NCI-H226 (cell line): ENCODE measurements around the gene SLC12A7.

Source experiments
- DNase-seq: peaks from one replicate; pipeline ENCODE4 v3.0.0-alpha.2; 2015

The SLC12A7 gene

GRCh38 chr5:1058988-1059883 lies 52.6 kb downstream of the SLC12A7 start:
- no peak for DNase-seq

DNA sequence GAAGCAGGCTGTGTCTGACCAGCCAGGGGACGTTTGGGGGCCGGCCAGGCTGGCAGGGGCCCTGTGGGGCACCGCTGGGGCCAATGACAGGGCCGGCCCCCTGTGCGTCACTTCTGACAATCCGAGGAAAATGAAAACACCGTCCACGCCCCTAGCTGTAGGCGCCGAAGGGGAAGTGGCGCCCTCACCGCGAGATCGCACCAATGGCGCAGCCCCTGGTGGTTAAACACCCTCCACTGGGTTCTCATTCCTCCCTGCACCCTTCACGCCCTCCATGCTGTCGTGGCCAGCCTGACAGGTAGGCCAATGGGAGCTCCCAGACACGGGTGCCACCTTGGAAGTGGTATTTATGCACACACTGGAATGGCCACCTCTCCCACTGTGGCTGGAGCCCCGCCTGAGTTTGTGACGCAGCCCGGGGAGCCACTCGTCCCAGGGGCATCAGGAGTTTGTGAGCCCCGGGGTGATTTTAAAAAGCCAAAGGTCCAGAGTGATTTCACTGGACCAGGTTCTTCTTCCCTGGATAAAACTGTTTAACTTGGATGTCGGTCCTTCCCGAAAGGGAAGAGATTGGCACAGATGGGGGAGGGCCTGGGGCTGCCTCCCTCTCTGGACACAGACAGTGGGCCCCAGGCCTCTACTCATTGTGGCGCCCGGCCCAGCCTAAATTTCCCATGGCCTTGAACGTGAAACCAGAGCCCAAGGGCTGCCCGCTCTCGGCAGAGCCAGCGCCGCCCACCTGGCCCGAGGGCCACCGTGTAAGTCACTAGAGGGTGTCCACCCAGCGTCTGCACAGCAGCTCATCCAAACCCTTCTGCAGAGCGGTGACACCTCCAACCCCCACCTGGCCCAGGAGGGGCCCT lies 53.5 kb downstream of the SLC12A7 start:
- DNase-seq, result no peak

DNA sequence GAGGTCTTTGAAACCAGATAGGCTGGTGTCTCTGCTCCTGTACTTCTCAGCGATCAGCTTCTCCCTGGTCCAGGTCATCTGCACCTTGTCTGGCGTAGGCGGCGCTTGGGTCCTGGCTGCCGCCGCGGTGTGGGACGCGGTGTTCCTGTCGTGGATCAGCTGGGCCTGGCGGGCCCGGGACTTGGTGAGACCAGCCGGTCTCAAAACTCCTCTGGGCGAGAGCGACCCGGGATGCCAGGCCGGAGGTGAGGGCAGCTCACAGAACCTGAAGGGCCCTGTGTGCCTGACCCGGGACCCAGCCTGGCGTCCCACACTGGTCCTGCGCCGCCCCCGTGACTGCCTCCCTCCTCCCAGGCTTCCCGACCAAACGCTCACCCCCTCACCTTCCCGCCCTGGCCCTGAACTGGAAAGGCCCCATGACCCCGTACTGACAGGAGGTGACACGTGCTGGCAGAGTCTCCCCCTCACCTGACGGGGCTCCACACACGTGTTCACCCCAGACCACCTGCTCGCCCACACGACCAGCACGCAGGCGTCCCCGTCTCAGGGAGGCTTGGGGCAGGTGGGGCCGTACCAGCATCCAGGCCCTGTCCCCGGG lies 54.3 kb downstream of the SLC12A7 start:
- DNase-seq, result no peak

DNA sequence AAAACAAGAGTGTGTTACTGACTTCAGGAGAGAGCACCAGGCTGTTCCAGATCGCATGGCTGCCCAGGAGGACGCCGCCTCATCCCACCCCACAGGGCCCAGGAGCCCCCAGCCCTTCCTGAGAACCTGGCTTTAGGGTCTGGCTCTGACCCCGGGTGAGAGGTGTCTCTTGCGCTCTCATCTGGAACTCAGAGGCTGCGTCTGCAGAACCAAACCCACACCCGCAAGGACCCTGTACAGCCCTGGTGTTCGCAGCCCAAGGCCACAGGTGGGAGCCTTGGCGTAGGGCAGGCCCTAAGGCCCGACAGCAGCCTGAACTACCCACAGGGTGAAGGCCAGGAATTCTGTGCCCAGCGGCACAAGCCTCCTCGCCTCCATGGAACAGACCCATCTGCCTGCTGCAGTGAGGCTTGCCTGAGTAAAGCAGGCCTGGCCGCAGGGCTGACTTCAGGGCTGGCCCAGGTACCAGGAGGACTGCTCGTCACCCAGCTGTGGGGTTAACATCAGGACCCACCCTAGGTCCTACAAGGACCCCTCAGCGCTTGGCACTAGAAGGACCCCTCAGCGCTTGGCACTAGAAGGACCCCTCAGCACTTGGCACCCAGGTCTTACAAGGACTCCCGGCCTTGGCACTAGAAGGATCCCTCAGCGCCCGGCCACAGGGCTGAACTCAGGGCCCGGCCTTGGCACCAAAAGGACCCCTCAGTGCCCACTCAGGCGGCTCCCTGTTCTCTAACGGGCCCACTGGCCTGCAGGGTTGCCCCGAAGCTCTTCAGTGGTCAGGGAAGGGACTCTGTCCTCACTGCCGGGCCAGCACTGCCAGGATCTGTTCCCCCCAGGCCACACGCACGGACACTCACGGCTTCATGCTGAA lies 55.0 kb downstream of the SLC12A7 start:
- no peak for DNase-seq

DNA sequence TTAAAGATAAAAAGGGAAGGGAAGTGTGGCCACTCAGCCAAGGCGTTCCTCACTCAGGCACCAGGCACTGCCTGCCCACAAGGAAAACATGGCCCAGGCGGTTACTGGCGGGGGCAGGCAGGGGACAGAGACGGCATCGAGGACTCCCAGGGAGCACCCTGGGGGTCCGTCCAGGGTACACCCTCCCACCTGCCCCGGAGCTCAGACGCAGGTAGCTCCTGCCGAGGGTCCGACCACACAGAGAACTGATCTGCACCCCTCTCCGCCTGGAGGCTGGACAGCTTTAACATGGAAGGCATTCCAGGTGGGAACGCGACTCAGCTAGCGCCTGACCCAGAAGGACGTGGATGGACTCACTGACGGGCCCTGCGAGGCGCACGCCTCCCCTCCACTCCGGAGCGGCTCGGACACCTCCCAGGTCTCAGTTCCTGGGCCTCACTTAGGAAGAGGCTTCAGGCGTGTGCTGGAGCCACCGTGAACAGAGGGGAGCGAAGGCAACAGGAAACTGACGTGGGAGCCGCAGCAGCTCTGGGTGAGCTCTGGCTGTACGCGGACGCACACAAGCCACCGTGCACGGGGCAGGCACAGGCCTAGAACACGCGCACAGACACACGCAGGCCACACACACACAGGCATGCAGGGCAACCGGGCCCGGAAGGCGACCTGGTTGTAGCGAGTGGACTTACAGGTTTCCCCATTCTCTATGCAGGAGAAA lies 55.8 kb downstream of the SLC12A7 start:
- DNase-seq, result no peak

DNA sequence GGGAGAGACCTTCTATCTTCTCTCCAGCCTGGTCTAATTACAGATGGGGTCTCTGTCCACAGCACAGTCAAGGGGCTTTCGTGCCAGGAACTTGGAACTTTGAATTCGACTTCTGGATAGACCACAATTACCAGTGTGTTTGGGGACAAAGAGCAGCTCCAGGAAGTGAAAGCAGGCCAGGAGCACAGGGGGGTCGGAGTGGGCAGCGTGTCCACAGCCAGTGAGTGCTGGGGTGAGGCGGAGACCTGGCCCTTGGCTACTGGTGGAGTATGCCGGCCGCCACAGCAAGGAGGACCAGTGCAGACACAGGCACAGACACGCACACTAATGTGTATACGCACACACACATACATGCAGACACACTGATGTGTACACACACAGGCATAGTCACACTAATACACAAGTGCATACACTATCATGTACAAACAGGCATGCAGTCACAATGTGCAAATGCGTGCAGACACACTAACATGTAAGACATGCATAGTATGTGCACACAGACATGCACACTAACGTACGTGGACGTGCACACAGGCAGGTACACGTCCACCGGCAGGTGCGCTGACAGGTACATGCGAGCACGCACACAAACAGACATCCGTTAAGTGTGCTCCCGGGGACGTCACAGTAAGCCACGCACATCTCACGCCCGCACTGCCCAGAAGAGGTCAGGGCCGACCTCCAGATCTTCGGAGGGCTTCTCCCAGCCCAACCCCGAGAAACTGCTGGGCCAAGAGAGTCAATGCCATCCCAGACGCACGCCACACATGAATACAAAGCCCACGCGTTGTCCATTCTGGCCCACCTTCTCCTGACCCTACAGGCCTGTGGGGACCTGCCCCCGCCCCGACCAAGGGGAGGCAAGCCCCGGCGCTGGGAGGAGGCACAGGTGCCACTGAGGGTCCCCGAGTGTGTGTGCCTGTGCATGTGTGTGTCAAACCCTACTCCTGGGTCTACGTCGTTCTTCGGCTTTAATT lies 56.8 kb downstream of the SLC12A7 start:
- DNase-seq, result no peak

DNA sequence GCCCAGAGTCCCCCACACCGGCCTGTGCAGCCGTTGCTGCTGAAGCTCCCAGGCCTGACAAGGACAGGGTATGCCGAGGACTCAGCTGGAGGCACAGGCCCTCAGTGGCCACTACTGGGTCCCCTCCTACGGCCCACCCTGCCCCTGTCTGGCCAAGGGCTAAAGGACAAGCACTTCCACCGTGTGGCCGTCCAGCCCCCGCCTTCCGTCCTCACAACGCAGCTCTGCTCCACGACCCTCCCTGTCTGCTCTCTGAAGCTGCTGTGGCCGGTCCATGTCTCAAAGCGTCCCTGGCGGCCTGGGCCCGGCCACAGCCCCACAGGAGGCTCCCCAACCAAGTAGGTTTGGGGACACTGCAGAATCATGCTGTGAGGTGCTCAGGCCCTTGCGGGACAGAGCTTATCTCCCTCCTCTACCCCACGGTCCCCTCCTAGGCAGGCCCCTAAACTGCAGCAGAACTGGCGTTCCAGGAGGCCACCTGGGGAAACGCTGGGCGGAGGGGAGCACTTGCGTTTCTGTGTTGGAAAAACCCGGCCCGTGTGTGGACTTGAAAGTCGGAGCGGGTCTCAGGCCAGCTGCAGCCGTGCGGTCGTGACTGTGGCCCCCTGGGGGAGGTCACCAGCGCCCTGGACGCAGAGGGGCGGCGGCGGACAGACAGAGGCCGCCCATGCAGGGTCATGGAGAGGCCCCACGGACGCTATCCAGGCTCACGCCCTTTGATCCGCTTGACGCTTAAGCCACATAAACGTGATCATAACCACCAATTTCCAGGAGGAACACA lies 57.7 kb downstream of the SLC12A7 start:
- DNase-seq, result no peak

DNA sequence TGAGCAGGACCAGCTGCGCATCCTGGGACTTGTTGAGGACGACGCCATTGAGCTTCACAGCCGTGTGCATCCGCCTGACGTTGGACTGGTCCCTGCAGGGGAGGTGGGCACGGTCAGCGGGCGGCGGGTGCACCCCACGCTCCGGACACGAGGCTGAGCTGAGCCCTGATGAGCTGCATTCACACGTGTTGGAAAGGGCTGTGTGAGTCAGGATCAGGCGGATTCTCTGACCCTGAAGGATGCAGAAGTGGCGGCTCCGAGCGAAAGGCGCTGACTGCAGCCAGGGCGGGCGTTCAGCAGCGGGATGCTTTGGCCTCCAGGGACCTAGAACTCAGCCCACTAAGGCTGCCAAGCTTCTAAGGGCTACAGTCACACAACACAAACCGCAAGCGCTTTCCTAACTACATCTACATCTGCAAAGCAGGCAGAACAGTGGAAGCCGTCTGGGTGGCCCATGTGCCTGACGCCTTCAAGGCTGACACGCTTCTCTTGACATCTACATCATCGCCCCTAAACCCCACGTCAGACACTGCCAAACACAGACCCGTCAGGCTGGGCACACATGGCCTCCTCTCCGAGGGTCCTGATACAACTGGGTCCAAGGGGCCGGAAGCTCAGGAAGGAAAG lies 58.4 kb downstream of the SLC12A7 start:
- DNase-seq, result no peak

DNA sequence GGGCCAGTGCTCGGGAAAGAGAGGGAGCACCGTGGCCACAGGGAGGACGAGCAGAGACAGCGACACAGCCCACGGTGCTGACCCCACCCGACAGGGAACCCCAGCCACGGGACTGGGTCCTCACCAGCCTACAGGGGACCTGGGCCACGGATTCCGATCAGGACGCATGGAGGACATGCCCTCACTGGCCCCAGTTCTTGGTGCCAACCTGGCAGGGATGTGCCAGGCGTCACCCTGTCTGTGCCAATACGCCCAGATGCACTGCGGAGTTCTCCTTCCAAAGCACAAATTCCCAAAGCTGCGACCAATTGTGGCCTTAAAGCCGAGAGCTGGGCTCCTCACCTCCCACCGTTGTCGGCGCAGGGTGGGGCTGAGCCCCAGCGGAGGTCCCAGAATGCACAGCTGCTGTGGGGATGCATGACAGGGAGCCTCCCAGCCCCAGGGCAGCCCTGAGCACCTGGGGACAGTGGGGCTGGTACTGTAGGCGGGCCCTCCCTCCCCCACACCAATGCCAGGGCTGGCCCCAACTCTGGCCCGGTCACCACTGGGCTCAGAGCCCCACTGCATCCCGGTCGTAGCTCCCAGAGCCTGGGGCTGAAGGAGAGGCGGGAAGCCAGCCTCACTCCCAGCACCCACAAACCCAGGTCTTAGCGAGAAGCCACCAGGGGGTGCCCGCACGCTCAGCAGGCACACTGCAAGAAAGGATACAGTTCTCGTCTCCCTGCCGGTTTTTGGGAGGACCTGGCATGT lies 59.0 kb downstream of the SLC12A7 start:
- no peak for DNase-seq

- no peak for DNase-seq
Measured at GRCh38 chr5:1052076-1052475, 59.8 kb downstream of the SLC12A7 start.

DNA sequence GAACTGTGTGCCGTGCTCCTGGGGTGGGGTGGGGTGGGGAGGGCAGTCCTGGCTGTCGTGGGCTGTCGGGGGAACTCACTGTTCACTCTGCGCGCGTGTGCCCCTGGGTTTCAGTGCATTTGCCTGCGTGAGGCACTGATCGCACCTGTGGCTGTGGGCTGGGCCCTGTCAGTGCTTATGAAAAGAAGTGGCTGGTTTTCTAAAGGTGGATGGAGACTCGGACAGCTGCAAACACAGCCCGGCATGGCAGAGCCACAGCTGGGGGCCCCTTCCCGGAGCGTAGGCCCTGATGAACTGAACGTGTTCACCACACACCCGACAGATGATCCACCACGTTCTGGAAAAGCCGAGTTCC lies 60.5 kb downstream of the SLC12A7 start:
- no peak for DNase-seq

DNA sequence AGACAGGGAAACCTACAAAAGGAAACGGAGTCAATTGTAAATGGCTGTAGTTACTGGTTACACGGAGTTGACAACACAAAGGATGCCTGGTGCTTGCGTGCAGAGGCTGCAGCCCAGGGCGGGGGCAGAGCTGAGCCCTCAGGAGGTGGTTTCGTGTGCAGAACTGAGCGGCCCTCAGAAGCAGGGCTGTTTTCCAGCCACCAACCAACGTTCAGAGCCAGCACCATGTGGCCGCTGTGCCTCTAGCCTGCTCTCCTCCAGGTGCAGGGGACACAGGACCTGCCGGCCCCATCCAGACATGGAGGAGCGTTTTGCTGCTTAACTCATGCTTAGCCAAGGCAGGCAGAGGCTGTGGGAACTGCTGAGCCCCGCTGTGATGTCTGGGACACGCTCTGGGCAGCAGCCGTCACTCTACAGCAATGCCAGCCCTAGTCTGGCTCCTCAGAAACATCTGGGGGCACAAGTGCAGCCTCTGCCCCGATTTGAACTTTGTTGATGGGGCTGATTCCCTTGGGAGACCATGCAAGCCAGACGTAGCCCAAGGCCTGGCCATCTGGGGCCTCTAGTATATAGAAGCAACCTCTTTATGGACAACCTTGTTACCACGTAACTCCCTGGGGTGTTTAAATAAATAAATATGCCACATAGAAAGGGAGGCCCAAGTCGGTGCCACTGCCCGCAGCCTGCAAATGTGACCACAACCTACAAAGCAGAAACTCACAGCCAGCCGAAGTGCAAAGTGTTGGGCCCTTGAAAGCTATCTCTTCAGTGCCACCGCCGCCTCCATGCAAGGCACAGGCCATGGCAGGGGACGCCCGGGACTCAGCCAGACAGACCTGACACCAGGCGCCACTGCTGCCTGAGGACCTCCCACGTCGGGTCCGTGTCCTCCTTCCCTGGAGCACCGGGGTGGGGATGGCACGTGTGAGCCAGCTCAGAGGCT lies 61.2 kb downstream of the SLC12A7 start:
- no peak for DNase-seq

DNA sequence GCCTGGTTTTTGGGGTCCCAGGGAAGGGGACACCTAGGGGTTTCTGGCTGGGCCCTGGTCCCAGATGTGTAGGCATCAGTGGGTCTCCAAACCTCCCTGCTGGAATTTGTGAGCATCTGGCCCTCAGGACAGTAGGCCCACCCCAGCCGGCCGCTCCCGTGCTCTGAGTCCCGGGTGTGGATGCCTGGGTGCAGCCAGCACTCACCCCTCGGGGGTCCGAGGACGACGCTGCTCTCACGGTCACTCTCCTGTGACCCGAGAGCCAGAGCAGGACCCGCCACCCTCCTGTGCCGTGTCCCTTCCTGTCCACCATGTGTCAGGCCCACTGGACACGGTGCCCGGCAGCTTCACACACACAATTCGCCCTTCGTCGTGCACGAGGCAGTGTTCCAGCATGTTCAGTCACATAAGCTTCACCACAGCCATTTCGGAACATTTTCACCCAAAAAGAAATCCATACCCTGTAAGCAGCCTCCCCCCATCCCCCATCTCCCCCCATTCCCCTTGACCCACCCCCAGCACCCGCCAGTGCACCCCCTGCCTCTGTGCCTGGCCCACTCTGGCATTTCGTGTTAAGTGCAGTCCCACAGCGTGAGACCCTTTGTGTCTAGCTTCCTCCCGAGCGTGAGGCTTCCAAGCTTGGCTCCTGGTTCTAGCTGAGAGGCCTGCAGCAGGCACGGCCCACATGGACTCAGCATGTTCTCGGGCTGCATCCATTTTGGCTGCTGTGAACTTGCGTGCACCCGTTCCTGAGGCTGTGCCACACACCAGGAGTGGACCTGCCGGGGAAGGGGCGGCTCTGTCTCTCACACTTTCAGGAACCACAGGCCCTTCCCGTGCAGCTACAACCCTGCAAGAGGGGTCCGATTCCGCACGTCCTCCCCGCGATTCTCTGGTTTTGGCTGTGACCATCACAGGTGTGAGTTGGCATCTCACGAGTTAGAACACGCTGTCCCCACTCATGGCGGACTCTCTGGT lies 62.7 kb downstream of the SLC12A7 start:
- no peak for DNase-seq

- DNase-seq, result no peak
Measured at GRCh38 chr5:1048162-1048721, 63.6 kb downstream of the SLC12A7 start.

- DNase-seq, result no peak
Measured at GRCh38 chr5:1047332-1047965, 64.4 kb downstream of the SLC12A7 start.
